PC-9 (cell line): ENCODE measurements around the gene CHKB.

ENCODE experiments used
- CTCF ChIP-seq: fragments of 200-600 bp; sonication (generic); conservative IDR thresholded peaks from 2 replicates; pipeline ENCODE4 v1.6.1; 2017; ENCODE audit warnings: mixed run types, antibody characterized with exemption, mild to moderate bottlenecking, moderate library complexity
- EZH2 ChIP-seq: fragments of 200-600 bp; sonication (generic); IDR thresholded peaks from 2 replicates; pipeline ENCODE4 v1.8.0; 2017; ENCODE audit warnings: antibody characterized with exemption, low read depth

- TF ChIP-seq CTCF (no peak), EZH2 (no peak)
These were observed 31.4 kb downstream of the CHKB start for GRCh38 chr22:50551160-50551752.
